GM12892 (cell line): ENCODE data around the gene MAN1A1.

Source experiments
- POLR2A ChIP-seq: IDR thresholded peaks from 2 replicates; pipeline ENCODE4 v1.6.1; 2011; ENCODE audit warnings: low read depth, low read length, control low read depth
- POLR2AphosphoS5 ChIP-seq: IDR thresholded peaks from 2 replicates; pipeline ENCODE4 v1.6.1; 2011; ENCODE audit warnings: low read depth, low read length, control low read depth

- no peak for TF ChIP-seq POLR2A
- TF ChIP-seq POLR2AphosphoS5: no peak
Observed at GRCh38 chr6:119163006-119163405, 186.6 kb downstream of the MAN1A1 start.
